Vagina (tissue), 2 donors: ENCODE results near the gene OR6B3.

Experiments
- CTCF ChIP-seq, 3 experiments: fragments of 450-650 bp in 2 of 3; fragments of 200-600 bp in 1 of 3; sonication (generic) in 1 of 3; IDR thresholded peaks; one replicate each; pipeline ENCODE4 v1.5.1; 2017 to 2019; ENCODE audit warnings: antibody characterized with exemption in 3 of 3, mild to moderate bottlenecking in 2 of 3, moderate library complexity in 2 of 3
- POLR2A ChIP-seq, 2 donors: fragments of 450-650 bp; IDR thresholded peaks; one replicate each; pipeline ENCODE4 v1.6.1; 2017; ENCODE audit warnings: antibody characterized with exemption in 2 of 2, mild to moderate bottlenecking in 2 of 2, moderate library complexity in 2 of 2

- TF ChIP-seq POLR2A (IDR thresholded peaks at IDR 0.05): no peak
- no peak for TF ChIP-seq CTCF (IDR thresholded peaks at IDR 0.05)
These were observed 33.2 kb upstream of the OR6B3 start for GRCh38 chr2:240086563-240086962.
